Measurements from ENCODE around the gene BLOC1S5.

DNA sequence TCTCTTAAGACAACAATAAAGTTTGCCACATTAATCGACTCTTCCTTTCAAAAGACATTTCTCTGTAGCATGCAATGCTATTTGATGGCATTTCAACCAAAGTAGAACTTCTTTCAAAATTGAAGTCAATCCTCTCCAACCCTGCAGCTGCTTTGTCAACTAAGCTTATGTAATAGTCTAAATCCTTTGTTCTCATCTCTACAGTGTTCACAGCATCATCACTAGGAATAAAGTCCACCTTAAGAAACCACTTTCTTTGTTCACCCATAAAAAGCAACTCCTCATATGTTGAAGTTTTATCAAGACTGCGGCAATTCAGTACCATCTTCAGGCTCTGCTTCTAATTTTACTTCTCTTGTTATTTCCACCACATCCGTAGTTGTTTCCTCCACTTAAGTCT, 11.5 kb upstream of the BLOC1S5 start:
- TF ChIP-seq EZH2phosphoT487 (IDR thresholded peaks at IDR 0.05; ENCODE audit: insufficient read depth, low read depth) (no peak), EZH2 (IDR thresholded peaks at IDR 0.05; ENCODE audit: insufficient read depth, poor library complexity, severe bottlenecking) (no peak)
